GM18511 (cell line): ENCODE measurements around the gene TLCD1.
"Not testable (repeated sequence)": the region's sequence is repeated elsewhere in the genome, so short reads cannot be mapped to it uniquely, and the experiment has no call there.

Source experiments
- ATAC-seq: cut with Tn5 transposase; IDR thresholded peaks from one replicate; pipeline ENCODE4 v1.9.1; 2021; ENCODE audit warnings: mild to moderate bottlenecking, moderate library complexity; ENCODE audit not compliant: unreplicated experiment

TLCD1 gene

GRCh38 chr17:28729950-28730330 lies 3.9 kb upstream of the TLCD1 start:
- no peak for ATAC-seq

- ATAC-seq = peak; percentile 38
Measured at GRCh38 chr17:28728364-28729200, 2.5 kb upstream of the TLCD1 start, which contains the start of gene NEK8. Gene NEK8 (plus strand): TSS chr17:28728788. CDS start chr17:28728814, 26 bp downstream.

GRCh38 chr17:28726627-28727491 lies 826 bp upstream of the TLCD1 start:
- peak; percentile 50 for ATAC-seq

GRCh38 chr17:28725660-28726225 lies 290 bp downstream of the TLCD1 start:
- no peak for ATAC-seq

- no peak for ATAC-seq
Measured at GRCh38 chr17:28725166-28725659, 820 bp downstream of the TLCD1 start.

GRCh38 chr17:28724500-28725165 lies 1.4 kb downstream of the TLCD1 start:
- no peak for ATAC-seq

GRCh38 chr17:28723836-28724499 lies 2.1 kb downstream of the TLCD1 start:
- ATAC-seq = not testable (repeated sequence)

GRCh38 chr17:28723159-28723835 lies 2.7 kb downstream of the TLCD1 start:
- no peak for ATAC-seq

- ATAC-seq = no peak
Measured at GRCh38 chr17:28722417-28723158, 3.4 kb downstream of the TLCD1 start.

- ATAC-seq = not testable (repeated sequence)
Measured at GRCh38 chr17:28720997-28721329, 5.1 kb downstream of the TLCD1 start.

- no peak for ATAC-seq
Measured at GRCh38 chr17:28720247-28720996, 5.6 kb downstream of the TLCD1 start.

GRCh38 chr17:28719021-28719433 lies 7.0 kb downstream of the TLCD1 start:
- ATAC-seq = no peak

GRCh38 chr17:28718333-28719020 lies 7.6 kb downstream of the TLCD1 start:
- ATAC-seq = no peak

- ATAC-seq = no peak
Measured at GRCh38 chr17:28717578-28718332, 8.3 kb downstream of the TLCD1 start, which contains the start of gene RAB34. Gene RAB34 (minus strand): TSS chr17:28717868. CDS start chr17:28717266, 602 bp downstream.

GRCh38 chr17:28716740-28717577 lies 9.1 kb downstream of the TLCD1 start:
- ATAC-seq = no peak

GRCh38 chr17:28715217-28715616 lies 10.8 kb downstream of the TLCD1 start:
- no peak for ATAC-seq
